ENCODE results near the gene GP9.
"Not testable (repeated sequence)": the region's sequence is repeated elsewhere in the genome, so short reads cannot be mapped to it uniquely, and the experiment has no call there.

Gene GP9

GRCh38 chr3:129084501-129084900 is 23.9 kb downstream of the GP9 start:
- Histone ChIP-seq H3K36me3 (peaks cover 5% of the 10 kb centered on the region), H3K4me1 (ENCODE audit: control insufficient read depth in 1 of 2, insufficient read depth in 1 of 2, low read depth in 1 of 2, low read length in 1 of 2) (peaks cover 0 to 3% of the 10 kb centered on the region in 2 experiments)

GRCh38 chr3:129085165-129085715 is 24.7 kb downstream of the GP9 start:
- Histone ChIP-seq H3K4me3 (ENCODE audit: low read depth in 1 of 2, low read length in 1 of 2) (no peak overlapping the region), H3K27ac (no peak overlapping the region), H3K4me1 (ENCODE audit: control insufficient read depth in 1 of 2, insufficient read depth in 1 of 2, low read depth in 1 of 2, low read length in 1 of 2) (peaks cover 0 to 3% of the 10 kb centered on the region in 2 experiments), H3K36me3 (peaks cover 5% of the 10 kb centered on the region), H3K27me3 (no peaks in the 10 kb centered on the region), H3K9me3 (no peaks in the 10 kb centered on the region)
- no peak for TF ChIP-seq CTCF (IDR thresholded peaks at IDR 0.05)

More at GRCh38 chr3:129084501-129084900, 23.9 kb downstream of the GP9 start:
- H3K4me3 ChIP-seq (ENCODE audit: low read depth in 1 of 2, low read length in 1 of 2) = no peak overlapping the region
- no peak overlapping the region for H3K27ac ChIP-seq
- no peak for TF ChIP-seq CTCF (IDR thresholded peaks at IDR 0.05)
- no peaks in the 10 kb centered on the region for H3K27me3 ChIP-seq
- no peaks in the 10 kb centered on the region for H3K9me3 ChIP-seq

GRCh38 chr3:129085818-129086217 is 25.2 kb downstream of the GP9 start:
- no peak for TF ChIP-seq CTCF (IDR thresholded peaks at IDR 0.05)
- no peaks in the 10 kb centered on the region for H3K9me3 ChIP-seq
- H3K36me3 ChIP-seq = peaks cover 6% of the 10 kb centered on the region
- H3K4me3 ChIP-seq (ENCODE audit: low read depth in 1 of 2, low read length in 1 of 2) = no peak overlapping the region
- H3K27me3 ChIP-seq = no peaks in the 10 kb centered on the region
- no peak overlapping the region for H3K27ac ChIP-seq
- H3K4me1 ChIP-seq (ENCODE audit: control insufficient read depth in 1 of 2, insufficient read depth in 1 of 2, low read depth in 1 of 2, low read length in 1 of 2) = peaks cover 0 to 3% of the 10 kb centered on the region in 2 experiments

GRCh38 chr3:129087138-129087702 is 26.6 kb downstream of the GP9 start:
- Histone ChIP-seq H3K9me3 (no peaks in the 10 kb centered on the region), H3K27ac (no peak overlapping the region), H3K27me3 (no peaks in the 10 kb centered on the region), H3K36me3 (peaks cover 20% of the 10 kb centered on the region), H3K4me1 (ENCODE audit: control insufficient read depth in 1 of 2, insufficient read depth in 1 of 2, low read depth in 1 of 2, low read length in 1 of 2) (peaks cover 0 to under 1% of the 10 kb centered on the region in 2 experiments), H3K4me3 (ENCODE audit: low read depth in 1 of 2, low read length in 1 of 2) (no peak overlapping the region)
- no peak for TF ChIP-seq CTCF (IDR thresholded peaks at IDR 0.05)

- H3K9me3 ChIP-seq; H3K27ac ChIP-seq; H3K27me3 ChIP-seq; H3K4me3 ChIP-seq (ENCODE audit: low read depth in 1 of 2, low read length in 1 of 2); H3K4me1 ChIP-seq (ENCODE audit: control insufficient read depth in 1 of 2, insufficient read depth in 1 of 2, low read depth in 1 of 2, low read length in 1 of 2): not testable (repeated sequence)
- peaks cover 27% of the 10 kb centered on the region for H3K36me3 ChIP-seq
These were observed 27.3 kb downstream of the GP9 start for GRCh38 chr3:129087904-129088303.

GRCh38 chr3:129088312-129088711 is 27.7 kb downstream of the GP9 start:
- not testable (repeated sequence) for H3K27me3 ChIP-seq; H3K4me3 ChIP-seq (ENCODE audit: low read depth in 1 of 2, low read length in 1 of 2); H3K4me1 ChIP-seq (ENCODE audit: control insufficient read depth in 1 of 2, insufficient read depth in 1 of 2, low read depth in 1 of 2, low read length in 1 of 2); H3K9me3 ChIP-seq; H3K27ac ChIP-seq
- H3K36me3 ChIP-seq = peaks cover 31% of the 10 kb centered on the region
